ENCODE results near the gene SHC3.

The SHC3 gene

GRCh38 chr9:89114741-89115140 is 63.9 kb downstream of the SHC3 start:
- no peak for DNase-seq (ENCODE audit: low read depth)
- no peak for TF ChIP-seq CTCF (IDR thresholded peaks at IDR 0.05; ENCODE audit: insufficient read depth, low read depth, low read length, missing control alignments)
- no peak overlapping the region for H3K4me3 ChIP-seq (ENCODE audit: low read depth, low read length)

- DNase-seq (ENCODE audit: low read depth), result no peak
These were observed 64.8 kb downstream of the SHC3 start for GRCh38 chr9:89113851-89114250.

GRCh38 chr9:89112243-89112642 is 66.4 kb downstream of the SHC3 start:
- no peak overlapping the region for H3K4me3 ChIP-seq (ENCODE audit: low read depth, low read length)
- DNase-seq (ENCODE audit: low read depth), result no peak
- TF ChIP-seq CTCF (IDR thresholded peaks at IDR 0.05; ENCODE audit: insufficient read depth, low read depth, low read length, missing control alignments), result no peak

More at GRCh38 chr9:89113851-89114250, 64.8 kb downstream of the SHC3 start:
- no peak for TF ChIP-seq CTCF (IDR thresholded peaks at IDR 0.05; ENCODE audit: insufficient read depth, low read depth, low read length, missing control alignments)
- no peak overlapping the region for H3K4me3 ChIP-seq (ENCODE audit: low read depth, low read length)

- TF ChIP-seq CTCF (IDR thresholded peaks at IDR 0.05; ENCODE audit: insufficient read depth, low read depth, low read length, missing control alignments), result no peak
- DNase-seq (ENCODE audit: low read depth), result no peak
- no peak overlapping the region for H3K4me3 ChIP-seq (ENCODE audit: low read depth, low read length)
These were observed 69.0 kb downstream of the SHC3 start for GRCh38 chr9:89109666-89110065.

GRCh38 chr9:89107406-89107805 is 71.2 kb downstream of the SHC3 start:
- no peak overlapping the region for H3K4me3 ChIP-seq (ENCODE audit: low read depth, low read length)
- DNase-seq (ENCODE audit: low read depth), result no peak
- TF ChIP-seq CTCF (IDR thresholded peaks at IDR 0.05; ENCODE audit: insufficient read depth, low read depth, low read length, missing control alignments), result no peak

- no peak for DNase-seq (ENCODE audit: low read depth)
- H3K4me3 ChIP-seq (ENCODE audit: low read depth, low read length), result no peak overlapping the region
- TF ChIP-seq CTCF (IDR thresholded peaks at IDR 0.05; ENCODE audit: insufficient read depth, low read depth, low read length, missing control alignments), result no peak
These were observed 72.3 kb downstream of the SHC3 start for GRCh38 chr9:89106224-89106851.

- H3K4me3 ChIP-seq (ENCODE audit: low read depth, low read length), result no peak overlapping the region
- no peak for TF ChIP-seq CTCF (IDR thresholded peaks at IDR 0.05; ENCODE audit: insufficient read depth, low read depth, low read length, missing control alignments)
These were observed 73.8 kb downstream of the SHC3 start for GRCh38 chr9:89104821-89105220.

More at GRCh38 chr9:89104821-89105220, 73.8 kb downstream of the SHC3 start:
- DNase-seq (ENCODE audit: low read depth), result no peak

All from GM12865 (cell line).